ENCODE measurements around the gene CCDC57.
"Not testable (repeated sequence)": the region's sequence is repeated elsewhere in the genome, so short reads cannot be mapped to it uniquely, and the experiment has no call there.

Gene CCDC57

DNA sequence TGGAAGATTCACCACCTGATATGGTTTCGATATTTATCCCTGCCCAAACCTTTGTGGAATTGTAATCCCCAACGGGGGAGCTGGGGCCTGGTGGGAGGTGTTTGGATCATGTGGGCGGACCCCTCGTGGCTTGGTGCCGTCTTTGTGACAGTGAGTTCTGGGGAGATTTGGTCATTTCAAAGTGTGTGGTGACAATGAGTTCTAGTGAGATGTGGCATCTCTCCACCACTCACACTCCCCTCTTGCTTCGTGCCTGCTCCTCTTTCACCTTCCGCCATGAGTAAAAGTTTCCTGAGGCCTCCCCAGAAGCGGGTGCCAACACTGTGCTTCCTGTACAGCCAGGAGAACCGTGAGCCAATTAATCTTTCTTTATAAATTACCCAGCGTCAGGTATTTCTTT, 9.7 kb downstream of the CCDC57 start:
- DNase-seq (ENCODE audit: low spot score): no peak

- DNase-seq (ENCODE audit: low spot score): no peak
Measured at GRCh38 chr17:82201498-82201910, 11.1 kb downstream of the CCDC57 start.

DNA sequence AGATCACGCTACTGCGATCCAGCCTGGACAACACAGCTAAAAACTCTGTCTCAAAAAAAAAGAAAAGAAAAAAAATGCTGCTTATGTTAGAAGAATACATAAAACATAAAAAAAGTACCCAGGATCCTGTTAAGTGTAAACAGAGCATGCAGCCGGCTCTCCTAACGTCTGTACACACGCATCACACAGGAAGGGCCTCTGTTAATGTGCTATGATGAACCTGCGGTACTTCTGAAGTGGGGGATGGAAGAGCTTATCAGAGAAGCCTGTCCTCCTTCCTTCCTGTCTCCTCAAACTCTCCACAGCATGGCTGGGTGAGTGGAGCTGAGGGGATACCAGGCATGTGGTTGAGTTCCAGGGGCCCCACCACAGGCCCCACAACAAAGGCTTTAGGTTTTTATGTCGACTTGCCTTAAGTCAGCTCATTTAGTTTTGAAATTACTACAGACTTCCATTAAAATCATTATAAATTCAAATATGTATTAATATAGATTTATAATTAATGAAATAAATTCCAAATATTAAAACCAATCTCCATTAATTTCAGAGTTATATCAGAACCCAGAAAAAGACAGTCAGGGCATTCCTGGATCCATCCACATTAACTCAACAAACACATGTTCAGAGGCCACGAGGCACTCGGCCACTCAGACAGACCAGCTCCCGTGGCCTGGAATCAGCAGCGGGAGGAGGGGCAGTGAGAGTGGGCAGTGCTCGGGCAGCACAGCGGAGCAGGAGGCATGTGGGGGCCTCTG, 11.7 kb downstream of the CCDC57 start:
- peak; percentile 73 for DNase-seq (ENCODE audit: low spot score)

DNA sequence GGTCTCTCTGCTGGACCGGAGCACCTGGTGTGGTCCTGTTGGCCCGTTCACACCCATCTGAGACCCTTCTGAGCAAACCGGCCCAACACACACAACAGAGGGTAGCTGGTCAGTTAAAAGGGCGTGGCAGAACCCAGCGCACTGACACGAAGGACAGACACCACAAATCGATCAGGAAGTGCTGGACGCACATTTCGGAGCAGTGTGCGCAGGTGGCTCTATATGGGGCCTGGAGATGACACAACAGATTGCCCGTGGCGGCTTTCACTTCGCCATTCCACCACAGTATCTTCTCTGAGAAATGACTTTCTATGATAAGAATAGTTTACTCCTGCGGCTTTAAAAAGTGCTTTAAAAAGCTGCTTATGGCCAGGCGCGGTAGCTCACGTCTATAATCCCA, 12.5 kb downstream of the CCDC57 start:
- DNase-seq (ENCODE audit: low spot score): no peak

DNA sequence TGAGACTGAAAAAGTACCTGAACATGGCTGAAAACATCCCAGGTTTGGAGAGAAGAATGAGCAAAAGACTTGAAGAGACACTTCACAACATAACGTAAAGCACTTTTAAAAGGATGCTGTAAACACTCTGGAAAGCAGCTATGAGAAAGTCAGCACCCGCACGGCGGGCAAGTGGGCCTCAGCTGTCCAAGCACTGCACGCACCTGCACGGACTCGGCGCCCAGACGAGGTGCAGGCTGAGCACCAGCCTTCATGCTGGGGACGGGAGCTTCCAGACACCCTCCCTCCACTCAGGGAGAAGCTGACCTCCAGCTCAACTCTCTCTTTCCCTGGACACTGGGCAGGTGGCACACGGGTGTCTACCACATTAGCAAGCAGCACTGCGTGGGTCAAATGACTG, 13.1 kb downstream of the CCDC57 start:
- DNase-seq (ENCODE audit: low spot score): no peak

DNA sequence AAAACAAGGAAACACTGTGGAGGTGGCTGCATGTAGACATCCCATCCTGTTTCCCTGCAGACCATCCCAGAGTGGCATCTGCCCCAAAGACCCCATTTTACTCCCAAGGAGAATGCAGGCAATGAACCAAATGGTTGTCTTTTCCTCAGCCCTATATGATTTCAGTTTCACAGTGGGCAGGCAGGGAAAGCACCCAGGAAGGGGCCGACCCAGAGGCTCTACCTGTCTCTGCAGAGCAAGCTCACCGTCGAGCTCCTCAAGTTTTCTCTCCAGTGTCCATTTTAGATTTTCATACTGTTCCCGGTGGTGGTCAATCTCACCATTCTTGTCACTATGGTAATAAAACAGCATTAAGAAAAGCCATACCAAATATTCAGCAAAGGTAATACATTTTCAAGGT, 14.6 kb downstream of the CCDC57 start:
- no peak for DNase-seq (ENCODE audit: low spot score)

- no peak for DNase-seq (ENCODE audit: low spot score)
Measured at GRCh38 chr17:82195675-82196672, 16.7 kb downstream of the CCDC57 start.

GRCh38 chr17:82194765-82195164, 17.9 kb downstream of the CCDC57 start:
- no peak for DNase-seq (ENCODE audit: low spot score)

- no peak for DNase-seq (ENCODE audit: low spot score)
Measured at GRCh38 chr17:82193520-82194220, 19.0 kb downstream of the CCDC57 start.

DNA sequence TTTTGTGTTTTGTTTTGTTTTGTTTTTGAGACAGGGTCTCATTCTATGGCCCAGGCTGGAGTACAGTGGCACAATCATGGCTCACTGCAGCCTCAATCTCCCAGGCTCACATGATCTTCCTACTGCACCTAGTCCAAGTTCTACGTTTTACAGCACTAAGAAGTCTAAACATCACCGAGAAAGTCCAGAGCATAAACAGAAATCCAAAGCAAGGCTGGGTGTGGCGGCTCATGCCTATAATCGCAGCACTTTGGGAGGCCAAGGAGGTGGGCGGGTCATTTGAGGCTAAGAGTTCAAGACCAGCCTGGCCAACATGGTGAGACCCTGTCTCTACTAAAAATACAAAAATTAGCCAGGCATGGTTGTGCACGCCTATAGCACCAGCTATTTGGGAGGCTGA, 19.6 kb downstream of the CCDC57 start:
- not testable (repeated sequence) for DNase-seq (ENCODE audit: low spot score)

GRCh38 chr17:82188001-82188961, 24.4 kb downstream of the CCDC57 start:
- no peak for DNase-seq (ENCODE audit: low spot score)

DNA sequence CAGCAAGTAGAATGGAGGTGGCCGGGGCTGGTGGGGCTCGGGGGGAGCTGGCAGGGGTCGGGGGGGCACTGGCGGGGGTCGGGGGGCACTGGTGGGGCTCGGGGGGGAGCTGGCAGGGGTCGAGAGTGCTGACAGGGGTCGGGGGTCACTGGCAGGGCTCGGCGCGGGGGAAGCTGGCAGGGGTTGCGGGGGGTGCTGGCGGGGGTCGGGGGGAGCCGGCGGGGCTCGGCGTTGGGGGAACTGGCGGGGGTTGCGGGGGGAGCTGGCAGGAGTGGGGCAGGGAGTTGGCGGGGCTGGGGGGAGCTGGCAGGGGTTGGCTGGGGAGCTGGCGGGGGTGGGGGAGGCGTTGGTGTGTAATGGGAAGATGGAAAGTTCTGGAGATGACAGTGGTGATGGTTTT, 25.1 kb downstream of the CCDC57 start:
- no peak for DNase-seq (ENCODE audit: low spot score)

DNA sequence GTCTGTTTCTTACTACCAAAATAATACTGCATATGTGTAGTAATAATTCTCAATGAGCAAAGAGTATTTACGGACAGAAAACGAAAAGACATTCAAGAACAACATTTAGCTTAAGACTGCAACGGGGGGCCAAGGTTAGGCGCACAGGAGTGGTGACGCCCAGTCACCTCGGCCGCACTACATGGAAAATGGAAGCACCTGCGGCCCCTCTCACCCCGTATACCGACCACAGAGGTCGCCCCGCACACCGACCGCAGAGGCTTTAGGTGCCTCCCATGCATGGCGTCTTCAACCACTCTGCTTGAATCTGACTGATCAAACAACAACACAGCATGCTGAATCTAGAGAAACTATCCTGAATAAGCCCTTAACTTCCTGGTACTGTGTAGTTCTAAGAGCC, 26.4 kb downstream of the CCDC57 start:
- DNase-seq (ENCODE audit: low spot score): no peak

- DNase-seq (ENCODE audit: low spot score): no peak
Measured at GRCh38 chr17:82184761-82185160, 27.9 kb downstream of the CCDC57 start.

- no peak for DNase-seq (ENCODE audit: low spot score)
Measured at GRCh38 chr17:82180776-82181528, 31.7 kb downstream of the CCDC57 start.

GRCh38 chr17:82179946-82180475, 32.6 kb downstream of the CCDC57 start:
- DNase-seq (ENCODE audit: low spot score): no peak

- DNase-seq (ENCODE audit: low spot score): no peak
Measured at GRCh38 chr17:82179412-82179811, 33.2 kb downstream of the CCDC57 start.

DNA sequence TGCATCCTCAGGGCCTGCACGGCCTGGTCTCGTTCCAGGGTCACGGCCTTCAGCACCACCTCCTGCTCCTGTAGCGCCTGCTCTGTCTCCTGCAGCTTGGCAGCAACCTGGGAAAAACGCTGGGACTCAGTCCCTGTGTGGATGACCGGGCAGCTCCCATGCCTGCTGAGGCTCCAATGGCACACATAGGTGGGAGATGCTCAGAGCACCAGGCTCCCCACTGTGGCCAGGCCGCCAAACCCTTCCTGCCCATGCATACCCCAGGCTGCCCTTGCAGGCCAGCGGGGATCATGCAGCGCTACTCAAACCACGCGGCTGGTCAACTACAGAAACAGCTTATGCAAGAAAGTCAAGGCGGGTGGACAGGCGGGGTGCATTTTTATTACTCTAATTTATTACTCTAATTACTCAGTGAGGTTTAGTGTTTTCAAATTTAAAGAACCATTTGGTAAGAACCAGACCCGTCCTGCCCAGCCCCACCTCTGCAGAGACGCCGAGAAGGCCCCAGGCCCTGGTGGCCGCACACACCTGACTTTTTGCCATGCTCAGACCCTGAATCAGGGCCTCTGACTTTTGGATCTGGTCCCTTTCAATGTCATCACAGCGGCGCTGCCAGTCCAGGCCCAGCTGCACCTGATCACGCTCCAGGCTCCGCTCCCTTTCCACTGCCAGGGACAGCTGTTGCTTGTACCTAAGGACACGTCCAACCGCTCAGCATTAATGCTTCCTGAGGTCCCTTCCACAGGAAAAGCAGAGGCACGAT, 34.0 kb downstream of the CCDC57 start:
- no peak for DNase-seq (ENCODE audit: low spot score)

- no peak for DNase-seq (ENCODE audit: low spot score)
Measured at GRCh38 chr17:82177761-82178498, 34.7 kb downstream of the CCDC57 start.

All from CD4-positive, alpha-beta T cell treated with Interleukin-2 at 100 ng/mL for 4 hours (primary cell).